GM13977 (cell line): ENCODE results near the gene CUX1.
"Not testable (repeated sequence)": the region's sequence is repeated elsewhere in the genome, so short reads cannot be mapped to it uniquely, and the experiment has no call there.

Source experiments
- DNase-seq: peaks from one replicate; pipeline ENCODE4 v3.0.0; 2012; ENCODE audit warnings: low spot score
- CTCF ChIP-seq: IDR thresholded peaks from 2 replicates; pipeline ENCODE4 v1.5.1; 2012; ENCODE audit warnings: mild to moderate bottlenecking, control low read depth; ENCODE audit not compliant: insufficient read depth; ENCODE audit errors: extremely low read depth, missing control alignments
- in situ Hi-C: fragments of 300-500 bp; cut with MboI; formaldehyde crosslinking; loops from one replicate; pipeline ENCODE4 v1.12.0; 2022; ENCODE audit warnings: low sequenced_read_pairs, low pct_unique_long_range_greater_than_20kb, mixed read lengths, inconsistent platforms; ENCODE audit not compliant: unreplicated experiment

The CUX1 gene

GRCh38 chr7:101795461-101795860 lies 22.0 kb upstream of the CUX1 start:
- no peak for TF ChIP-seq CTCF
- in situ Hi-C loops, result no loop called here
- no peak for DNase-seq

- DNase-seq, in situ Hi-C loops: not testable (repeated sequence)
Measured at GRCh38 chr7:101798173-101798572, 19.3 kb upstream of the CUX1 start.

- no peak for DNase-seq
- in situ Hi-C loops, result no loop called here
Measured at GRCh38 chr7:101803203-101804087, 14.0 kb upstream of the CUX1 start.

GRCh38 chr7:101804088-101804963 lies 13.1 kb upstream of the CUX1 start:
- no peak for TF ChIP-seq CTCF
- in situ Hi-C loops, result no loop called here
- DNase-seq, result no peak

More at GRCh38 chr7:101803203-101804087, 14.0 kb upstream of the CUX1 start:
- no peak for TF ChIP-seq CTCF

GRCh38 chr7:101804967-101805366 lies 12.5 kb upstream of the CUX1 start:
- TF ChIP-seq CTCF, result peak; percentile 11
- no peak for DNase-seq
- in situ Hi-C loops, result no loop called here

GRCh38 chr7:101812595-101812994 lies 4.8 kb upstream of the CUX1 start:
- in situ Hi-C loops, result no loop called here
- TF ChIP-seq CTCF, result no peak
- no peak for DNase-seq
